Kidney epithelial cell (primary cell): ENCODE measurements around the gene NTN5. TPM values are rescaled to one million over a fixed set of nuclear protein-coding genes. Genes with fewer than 3 reads are reported as not detected.

Experiments used
- DNase-seq: peaks from one replicate; pipeline ENCODE4 v3.0.0-alpha.2; 2010; ENCODE audit warnings: low read depth
- H3K27me3 ChIP-seq: 2 replicates; pipeline ENCODE4 v1.6.0; 2011; ENCODE audit warnings: low read length; ENCODE audit not compliant: control insufficient read depth, insufficient read depth
- H3K36me3 ChIP-seq: 2 replicates; pipeline ENCODE4 v1.5.1; 2011; ENCODE audit warnings: low read length; ENCODE audit not compliant: control insufficient read depth, insufficient read depth
- H3K4me3 ChIP-seq: 2 replicates; pipeline ENCODE4 v1.5.1; 2011; ENCODE audit warnings: low read depth, mild to moderate bottlenecking, control low read depth, low read length
- CTCF ChIP-seq: IDR thresholded peaks from 2 replicates; pipeline ENCODE4 v1.5.1; 2011; ENCODE audit warnings: mild to moderate bottlenecking, moderate library complexity, low read length, control low read depth, inconsistent platforms; ENCODE audit not compliant: insufficient read depth, poor library complexity, severe bottlenecking
- total RNA-seq: library from RNA; depleted of rRNA; stranded (reverse); fragments of >200 nt; gene quantifications from 2 replicates; pipeline ENCODE4 v1.2.3, GENCODE V29; 2015

The NTN5 gene
- total RNA-seq, 1 donor from 2014 or later = not detected

DNA sequence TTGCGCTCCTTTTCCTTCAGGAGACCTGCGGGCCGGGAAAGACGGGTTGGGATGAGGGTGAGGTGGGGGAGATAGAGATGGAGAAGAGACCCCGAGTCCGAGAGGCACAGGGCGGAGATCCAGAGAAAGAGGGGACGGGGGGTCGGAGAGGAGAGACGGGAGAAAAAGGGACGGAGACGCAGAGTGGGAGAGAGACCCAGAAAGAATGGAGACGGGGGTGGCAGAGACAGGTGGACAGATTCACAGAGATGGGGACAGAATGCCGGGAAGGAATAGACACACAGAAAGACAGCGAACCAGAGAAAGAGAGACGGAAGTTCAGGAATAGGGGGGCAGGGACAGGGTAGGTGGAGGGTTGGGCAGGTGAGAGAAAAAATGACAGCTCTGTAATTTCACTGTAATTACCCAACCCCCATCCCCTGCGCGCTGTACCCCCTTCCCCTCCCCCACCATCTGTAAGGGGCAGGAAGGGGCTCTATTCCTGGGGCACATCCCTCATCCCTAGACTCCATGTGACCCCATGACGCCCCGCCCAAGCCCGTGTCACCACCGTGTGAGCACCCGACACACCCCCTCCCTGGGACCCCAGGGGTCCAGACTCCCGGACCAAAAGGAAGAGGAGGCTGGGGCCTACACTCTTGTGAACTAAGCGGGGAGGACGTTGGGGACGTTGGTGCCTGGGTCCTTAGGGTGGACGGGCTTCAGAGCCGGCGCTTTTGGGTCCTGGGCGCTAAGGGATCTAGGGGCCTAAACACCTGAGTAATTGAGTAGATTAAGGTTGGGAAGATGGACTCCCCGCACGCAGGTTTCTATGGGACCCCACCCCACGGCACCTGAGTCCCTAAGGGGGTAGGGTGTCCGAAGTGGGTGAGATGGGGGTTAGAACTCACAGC lies 36.6 kb downstream of the NTN5 start:
- no peak for DNase-seq
- Histone ChIP-seq H3K36me3 (no peaks in the 10 kb centered on the region), H3K4me3 (peak overlapping the region; percentile 42), H3K27me3 (peaks cover 3% of the 10 kb centered on the region)
- no peak for TF ChIP-seq CTCF

DNA sequence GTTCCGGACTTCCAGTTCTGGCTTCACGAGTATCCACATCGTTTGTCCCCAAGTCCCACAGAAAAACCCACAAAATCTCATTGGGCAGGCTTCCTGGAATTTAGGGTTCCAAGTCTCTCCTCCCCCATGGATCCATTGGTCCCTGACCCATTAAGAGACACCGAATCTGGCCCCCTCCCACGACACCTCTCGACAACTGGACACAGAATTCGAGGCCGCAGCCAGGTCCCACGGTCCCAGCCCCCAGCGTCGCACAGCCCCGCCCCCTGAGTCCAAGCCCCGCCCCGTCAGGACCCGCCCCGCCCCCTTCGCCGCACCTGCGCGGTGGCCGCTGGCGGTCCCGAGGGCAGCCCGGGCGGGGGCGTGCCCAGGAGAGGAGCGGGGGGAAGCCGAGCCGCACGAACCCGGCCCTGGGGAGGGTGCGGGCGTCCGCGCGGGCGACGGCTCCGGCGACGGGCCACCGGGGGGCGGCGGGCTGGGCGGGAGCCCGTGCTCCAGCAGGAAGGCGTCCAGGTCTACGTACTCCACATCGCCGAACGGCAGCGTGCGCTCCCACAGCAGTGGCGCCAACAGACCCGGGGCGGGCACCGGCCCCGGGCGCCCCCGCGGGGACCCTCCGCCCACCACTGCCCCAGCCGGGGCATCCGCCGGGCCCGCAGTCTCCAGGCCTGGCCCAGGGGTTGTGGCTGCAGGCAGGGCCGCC lies 37.4 kb downstream of the NTN5 start:
- H3K4me3 ChIP-seq = peak overlapping the region; percentile 42
- no peak for TF ChIP-seq CTCF
- H3K36me3 ChIP-seq = no peaks in the 10 kb centered on the region
- DNase-seq = no peak
- H3K27me3 ChIP-seq = peaks cover 3% of the 10 kb centered on the region

GRCh38 chr19:48634424-48635262 lies 38.2 kb downstream of the NTN5 start:
- Histone ChIP-seq H3K4me3 (no peak overlapping the region), H3K36me3 (no peaks in the 10 kb centered on the region), H3K27me3 (peaks cover 3% of the 10 kb centered on the region)
- DNase-seq = peak; percentile 85
- no peak for TF ChIP-seq CTCF

- H3K4me3 ChIP-seq = no peak overlapping the region
- H3K27me3 ChIP-seq = no peaks in the 10 kb centered on the region
- DNase-seq = no peak
- TF ChIP-seq CTCF = no peak
- H3K36me3 ChIP-seq = no peaks in the 10 kb centered on the region
Observed at GRCh38 chr19:48634036-48634342, 38.8 kb downstream of the NTN5 start.

DNA sequence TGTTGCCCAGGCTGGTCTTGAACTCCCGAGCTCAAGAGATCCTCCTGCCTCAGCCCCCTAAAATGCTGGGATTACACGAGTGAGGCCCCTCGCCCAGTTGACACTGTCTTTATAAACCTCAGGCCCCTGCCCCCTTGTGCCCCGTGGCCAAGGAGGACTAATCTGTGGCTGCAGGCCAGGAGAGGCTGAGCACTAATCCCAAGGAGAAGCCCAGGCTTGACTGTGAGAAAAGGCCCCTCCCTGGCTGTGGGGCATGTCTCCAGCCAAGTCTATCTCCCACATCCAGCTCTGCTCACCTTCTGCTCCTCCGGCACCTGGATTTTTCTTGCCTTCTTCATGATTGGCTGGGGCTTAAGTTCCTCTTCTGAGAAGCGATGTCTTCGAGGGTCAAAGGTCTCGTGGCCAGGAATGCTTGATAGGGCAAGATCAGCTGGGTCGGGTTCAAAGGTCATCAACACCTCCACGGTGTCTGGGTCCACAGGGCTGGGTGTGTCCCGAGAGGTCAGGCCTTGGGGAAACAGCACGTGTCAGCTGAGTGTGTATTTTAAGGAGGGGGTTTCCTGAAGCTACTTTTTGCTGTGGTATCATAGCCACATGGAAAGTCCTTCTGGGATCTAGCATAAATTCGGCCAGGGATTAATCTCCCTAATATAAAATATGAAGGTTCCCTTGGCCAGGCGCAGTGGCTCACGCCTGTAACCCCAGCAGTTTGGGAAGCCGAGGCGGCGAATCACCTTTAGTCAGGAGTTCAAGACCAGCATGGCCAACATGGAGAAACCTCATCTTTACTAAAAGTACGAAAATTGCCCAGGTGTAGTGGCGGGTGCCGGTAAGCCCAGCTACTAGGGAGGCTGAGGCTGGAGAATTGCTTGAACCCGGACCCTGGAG lies 39.4 kb downstream of the NTN5 start:
- TF ChIP-seq CTCF = no peak
- H3K36me3 ChIP-seq = no peaks in the 10 kb centered on the region
- H3K27me3 ChIP-seq = no peaks in the 10 kb centered on the region
- no peak overlapping the region for H3K4me3 ChIP-seq
- no peak for DNase-seq
